GM23338 (cell line): ENCODE measurements around the gene RNF182. TPM values are rescaled to one million over a fixed set of nuclear protein-coding genes. Genes with fewer than 3 reads are reported as not detected.

Experiments used
- ATAC-seq: fragments of 200-7000 bp; cut with Tn5 transposase; 3 replicates; pipeline ENCODE4 v1.9.1; 2020
- DNase-seq: peaks from one replicate; pipeline ENCODE4 v3.0.0-alpha.2; 2015; ENCODE audit warnings: low spot score
- H2AFZ ChIP-seq: fragments of 200-600 bp; sonication (generic); 2 replicates; pipeline ENCODE4 v1.8.0; 2016; ENCODE audit warnings: antibody characterized with exemption, mild to moderate bottlenecking, moderate library complexity
- H3F3A ChIP-seq: fragments of 200-600 bp; sonication (generic); replicated peaks from 2 replicates; pipeline ENCODE4 v1.8.0; 2017; ENCODE audit warnings: antibody characterized with exemption, mixed run types, low read depth
- H3K27ac ChIP-seq: fragments of 200-600 bp; sonication (generic); 2 replicates; pipeline ENCODE4 v1.6.1; 2016; ENCODE audit warnings: low read depth
- H3K27me3 ChIP-seq: fragments of 200-600 bp; sonication (generic); 2 replicates; pipeline ENCODE4 v1.8.0; 2016; ENCODE audit warnings: mild to moderate bottlenecking, mixed run types, moderate library complexity; ENCODE audit not compliant: insufficient read depth
- H3K36me3 ChIP-seq: fragments of 200-600 bp; sonication (generic); 2 replicates; pipeline ENCODE4 v1.8.0; 2016; ENCODE audit warnings: mild to moderate bottlenecking; ENCODE audit not compliant: insufficient read depth
- H3K4me1 ChIP-seq: fragments of 200-600 bp; sonication (generic); 2 replicates; pipeline ENCODE4 v1.8.0; 2016; ENCODE audit warnings: mild to moderate bottlenecking, moderate library complexity; ENCODE audit not compliant: insufficient read depth
- H3K4me2 ChIP-seq: fragments of 200-600 bp; sonication (generic); 2 replicates; pipeline ENCODE4 v1.7.1; 2017; ENCODE audit warnings: mixed run types
- H3K4me3 ChIP-seq: fragments of 200-600 bp; sonication (generic); 2 replicates; pipeline ENCODE4 v1.6.1; 2016; ENCODE audit warnings: mixed run types
- H3K79me2 ChIP-seq: fragments of 200-600 bp; sonication (generic); replicated peaks from 2 replicates; pipeline ENCODE4 v1.8.0; 2017; ENCODE audit warnings: mild to moderate bottlenecking; ENCODE audit not compliant: insufficient read depth
- H3K9me2 ChIP-seq: fragments of 200-600 bp; sonication (generic); 2 replicates; pipeline ENCODE4 v1.8.0; 2017; ENCODE audit not compliant: insufficient read depth
- H4K20me1 ChIP-seq: fragments of 200-600 bp; sonication (generic); replicated peaks from 2 replicates; pipeline ENCODE4 v1.8.0; 2017; ENCODE audit warnings: mild to moderate bottlenecking; ENCODE audit not compliant: insufficient read depth
- H3K27ac Mint-ChIP-seq: 2 replicates; pipeline ENCODE4 v1.8.0; 2020; ENCODE audit warnings: inconsistent platforms, mild to moderate bottlenecking, moderate library complexity, mixed read lengths
- H3K27me3 Mint-ChIP-seq: 3 replicates; pipeline ENCODE4 v1.8.0; 2022; ENCODE audit warnings: low read depth, mild to moderate bottlenecking, moderate library complexity, mixed read lengths, inconsistent platforms; ENCODE audit not compliant: insufficient read depth, poor library complexity
- H3K36me3 Mint-ChIP-seq: 3 replicates; pipeline ENCODE4 v1.8.0; 2021; ENCODE audit warnings: low read depth, mild to moderate bottlenecking, inconsistent platforms, moderate library complexity, mixed read lengths
- H3K4me1 Mint-ChIP-seq: 3 replicates; pipeline ENCODE4 v1.8.0; 2020; ENCODE audit warnings: mild to moderate bottlenecking, inconsistent platforms, mixed read lengths
- H3K4me3 Mint-ChIP-seq: 3 replicates; pipeline ENCODE4 v1.8.0; 2021; ENCODE audit warnings: moderate library complexity, mild to moderate bottlenecking, inconsistent platforms, mixed read lengths
- H3K9me3 Mint-ChIP-seq: 3 replicates; pipeline ENCODE4 v1.8.0; 2020; ENCODE audit warnings: moderate library complexity, mild to moderate bottlenecking, inconsistent platforms, mixed read lengths
- CREB1 ChIP-seq: fragments of 250-450 bp; sonication (Bioruptor Pico); IDR thresholded peaks from 2 replicates; pipeline ENCODE4 v1.5.0; 2020; ENCODE audit warnings: low read depth, mild to moderate bottlenecking, moderate library complexity
- CTCF ChIP-seq, 2 experiments: fragments of 200-600 bp in 1 of 2; sonication (generic) in 1 of 2; conservative IDR thresholded peaks; 2 replicates each; pipeline versions ENCODE4 v1.5.1 to v1.6.1; 2016 to 2017; ENCODE audit warnings: antibody characterized with exemption in 2 of 2, low read depth in 2 of 2, mild to moderate bottlenecking in 2 of 2, moderate library complexity in 1 of 2
- ETS1 ChIP-seq: IDR thresholded peaks from 2 replicates; pipeline ENCODE4 v1.6.1; 2016; ENCODE audit warnings: antibody characterized with exemption
- EZH2 ChIP-seq: fragments of 200-600 bp; sonication (generic); IDR thresholded peaks from one replicate; pipeline ENCODE4 v1.8.0; 2017; ENCODE audit warnings: antibody characterized with exemption, mild to moderate bottlenecking, low read depth; ENCODE audit not compliant: unreplicated experiment
- EZH2phosphoT487 ChIP-seq: fragments of 200-600 bp; sonication (generic); IDR thresholded peaks from one replicate; pipeline ENCODE4 v1.8.1; 2018; ENCODE audit warnings: antibody characterized with exemption; ENCODE audit not compliant: unreplicated experiment
- JUNB ChIP-seq: IDR thresholded peaks from one replicate; pipeline ENCODE4 v1.6.1; 2016; ENCODE audit warnings: antibody characterized with exemption; ENCODE audit not compliant: unreplicated experiment
- NANOG ChIP-seq: IDR thresholded peaks from 2 replicates; pipeline ENCODE4 v1.6.1; 2016; ENCODE audit warnings: antibody characterized with exemption, borderline replicate concordance
- POLR2AphosphoS5 ChIP-seq: IDR thresholded peaks from 2 replicates; pipeline ENCODE4 v1.6.1; 2016; ENCODE audit warnings: antibody characterized with exemption, low read depth
- STAT1 ChIP-seq: IDR thresholded peaks from one replicate; pipeline ENCODE4 v1.6.1; 2016; ENCODE audit warnings: antibody characterized with exemption; ENCODE audit not compliant: unreplicated experiment
- ZNF114 ChIP-seq: fragments of 250-450 bp; sonication (Bioruptor Pico); IDR thresholded peaks from 2 replicates; pipeline ENCODE4 v1.5.0; 2020; ENCODE audit warnings: mild to moderate bottlenecking, moderate library complexity
- ZNF331 ChIP-seq: fragments of 250-450 bp; sonication (Bioruptor Pico); IDR thresholded peaks from 2 replicates; pipeline ENCODE4 v1.5.0; 2020; ENCODE audit warnings: low read depth, mild to moderate bottlenecking, moderate library complexity
- polyA plus RNA-seq: library from polyadenylated mRNA; unstranded; fragments of >200 nt; fragmentation: Nextera tagmentation; extraction: Ambion mirVana; gene quantifications from 2 replicates; pipeline ENCODE4 v1.2.1, GENCODE V29; 2016
- total RNA-seq: library from RNA; depleted of rRNA; stranded (reverse); fragments of >200 nt; shearing (Covaris generic); gene quantifications from 2 replicates; pipeline ENCODE4 v1.2.3, GENCODE V29; 2014
- TF ChIP-seq, protein P1 (sequence below): fragments of 250-450 bp; sonication (Bioruptor Pico); IDR thresholded peaks from 2 replicates; pipeline ENCODE4 v1.5.0; 2020; ENCODE audit warnings: mild to moderate bottlenecking, moderate library complexity
- TF ChIP-seq, protein P2 (sequence below): IDR thresholded peaks from one replicate; pipeline ENCODE4 v1.6.1; 2018; ENCODE audit warnings: antibody characterized with exemption; ENCODE audit not compliant: unreplicated experiment

The RNF182 gene
- total and polyA plus RNA-seq, 2 experiments from 2014 or later, result 3.2 to 9.8 TPM

DNA sequence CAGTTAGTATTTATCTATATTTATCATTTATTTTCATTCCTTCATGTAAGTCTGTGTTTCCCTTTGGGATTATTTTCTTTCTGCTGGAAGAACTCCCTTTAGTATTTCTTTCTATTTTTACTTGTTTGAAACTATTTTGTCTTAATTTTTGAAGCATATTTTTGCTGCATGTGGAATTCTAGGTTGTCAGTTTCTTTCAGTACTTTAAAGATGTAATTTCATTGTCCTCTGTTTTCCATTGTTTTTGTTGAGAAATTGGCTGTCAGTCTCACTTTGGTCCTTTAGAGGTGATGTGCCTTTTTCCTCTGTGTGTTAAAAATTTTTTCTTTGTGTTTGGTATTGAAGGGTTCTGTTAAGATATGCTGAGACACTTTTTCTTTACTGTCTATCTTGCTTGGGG, 17.1 kb downstream of the RNF182 start:
- H3K27me3 Mint-ChIP-seq, result no peaks in the 10 kb centered on the region
- H3K27ac Mint-ChIP-seq, result no peak overlapping the region

More for the DNA sequence above, 17.1 kb downstream of the RNF182 start:
- no peak overlapping the region for H2AFZ ChIP-seq
- Mint-ChIP-seq H3K4me3 (no peak overlapping the region), H3K36me3 (peaks cover 19% of the 10 kb centered on the region), H3K4me1 (peaks cover 11% of the 10 kb centered on the region), H3K9me3 (peaks cover 20% of the 10 kb centered on the region)
- H3K4me2 ChIP-seq, result no peak overlapping the region
- DNase-seq (no peak), ATAC-seq (no peak)
- H3K27ac ChIP-seq, result no peak overlapping the region
- no peak overlapping the region for H3K4me3 ChIP-seq
- peaks cover 6% of the 10 kb centered on the region; the same call in 1 of the 2 replicates for H3K79me2 ChIP-seq
- no peaks in the 10 kb centered on the region for H4K20me1 ChIP-seq
- no peaks in the 10 kb centered on the region for H3K9me2 ChIP-seq
- TF ChIP-seq, protein P1, sequence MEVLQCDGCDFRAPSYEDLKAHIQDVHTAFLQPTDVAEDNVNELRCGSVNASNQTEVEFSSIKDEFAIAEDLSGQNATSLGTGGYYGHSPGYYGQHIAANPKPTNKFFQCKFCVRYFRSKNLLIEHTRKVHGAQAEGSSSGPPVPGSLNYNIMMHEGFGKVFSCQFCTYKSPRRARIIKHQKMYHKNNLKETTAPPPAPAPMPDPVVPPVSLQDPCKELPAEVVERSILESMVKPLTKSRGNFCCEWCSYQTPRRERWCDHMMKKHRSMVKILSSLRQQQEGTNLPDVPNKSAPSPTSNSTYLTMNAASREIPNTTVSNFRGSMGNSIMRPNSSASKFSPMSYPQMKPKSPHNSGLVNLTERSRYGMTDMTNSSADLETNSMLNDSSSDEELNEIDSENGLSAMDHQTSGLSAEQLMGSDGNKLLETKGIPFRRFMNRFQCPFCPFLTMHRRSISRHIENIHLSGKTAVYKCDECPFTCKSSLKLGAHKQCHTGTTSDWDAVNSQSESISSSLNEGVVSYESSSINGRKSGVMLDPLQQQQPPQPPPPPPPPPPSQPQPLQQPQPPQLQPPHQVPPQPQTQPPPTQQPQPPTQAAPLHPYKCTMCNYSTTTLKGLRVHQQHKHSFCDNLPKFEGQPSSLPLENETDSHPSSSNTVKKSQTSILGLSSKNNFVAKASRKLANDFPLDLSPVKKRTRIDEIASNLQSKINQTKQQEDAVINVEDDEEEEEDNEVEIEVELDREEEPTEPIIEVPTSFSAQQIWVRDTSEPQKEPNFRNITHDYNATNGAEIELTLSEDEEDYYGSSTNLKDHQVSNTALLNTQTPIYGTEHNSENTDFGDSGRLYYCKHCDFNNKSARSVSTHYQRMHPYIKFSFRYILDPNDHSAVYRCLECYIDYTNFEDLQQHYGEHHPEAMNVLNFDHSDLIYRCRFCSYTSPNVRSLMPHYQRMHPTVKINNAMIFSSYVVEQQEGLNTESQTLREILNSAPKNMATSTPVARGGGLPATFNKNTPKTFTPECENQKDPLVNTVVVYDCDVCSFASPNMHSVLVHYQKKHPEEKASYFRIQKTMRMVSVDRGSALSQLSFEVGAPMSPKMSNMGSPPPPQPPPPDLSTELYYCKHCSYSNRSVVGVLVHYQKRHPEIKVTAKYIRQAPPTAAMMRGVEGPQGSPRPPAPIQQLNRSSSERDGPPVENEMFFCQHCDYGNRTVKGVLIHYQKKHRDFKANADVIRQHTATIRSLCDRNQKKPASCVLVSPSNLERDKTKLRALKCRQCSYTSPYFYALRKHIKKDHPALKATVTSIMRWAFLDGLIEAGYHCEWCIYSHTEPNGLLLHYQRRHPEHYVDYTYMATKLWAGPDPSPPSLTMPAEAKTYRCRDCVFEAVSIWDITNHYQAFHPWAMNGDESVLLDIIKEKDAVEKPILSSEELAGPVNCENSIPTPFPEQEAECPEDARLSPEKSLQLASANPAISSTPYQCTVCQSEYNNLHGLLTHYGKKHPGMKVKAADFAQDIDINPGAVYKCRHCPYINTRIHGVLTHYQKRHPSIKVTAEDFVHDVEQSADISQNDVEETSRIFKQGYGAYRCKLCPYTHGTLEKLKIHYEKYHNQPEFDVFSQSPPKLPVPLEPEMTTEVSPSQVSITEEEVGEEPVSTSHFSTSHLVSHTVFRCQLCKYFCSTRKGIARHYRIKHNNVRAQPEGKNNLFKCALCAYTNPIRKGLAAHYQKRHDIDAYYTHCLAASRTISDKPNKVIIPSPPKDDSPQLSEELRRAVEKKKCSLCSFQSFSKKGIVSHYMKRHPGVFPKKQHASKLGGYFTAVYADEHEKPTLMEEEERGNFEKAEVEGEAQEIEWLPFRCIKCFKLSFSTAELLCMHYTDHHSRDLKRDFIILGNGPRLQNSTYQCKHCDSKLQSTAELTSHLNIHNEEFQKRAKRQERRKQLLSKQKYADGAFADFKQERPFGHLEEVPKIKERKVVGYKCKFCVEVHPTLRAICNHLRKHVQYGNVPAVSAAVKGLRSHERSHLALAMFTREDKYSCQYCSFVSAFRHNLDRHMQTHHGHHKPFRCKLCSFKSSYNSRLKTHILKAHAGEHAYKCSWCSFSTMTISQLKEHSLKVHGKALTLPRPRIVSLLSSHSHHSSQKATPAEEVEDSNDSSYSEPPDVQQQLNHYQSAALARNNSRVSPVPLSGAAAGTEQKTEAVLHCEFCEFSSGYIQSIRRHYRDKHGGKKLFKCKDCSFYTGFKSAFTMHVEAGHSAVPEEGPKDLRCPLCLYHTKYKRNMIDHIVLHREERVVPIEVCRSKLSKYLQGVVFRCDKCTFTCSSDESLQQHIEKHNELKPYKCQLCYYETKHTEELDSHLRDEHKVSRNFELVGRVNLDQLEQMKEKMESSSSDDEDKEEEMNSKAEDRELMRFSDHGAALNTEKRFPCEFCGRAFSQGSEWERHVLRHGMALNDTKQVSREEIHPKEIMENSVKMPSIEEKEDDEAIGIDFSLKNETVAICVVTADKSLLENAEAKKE (CRISPR knock-in tag), result no peak
- no peak for TF ChIP-seq STAT1
- no peak for TF ChIP-seq EZH2
- no peak for TF ChIP-seq NANOG
- no peak for TF ChIP-seq JUNB
- TF ChIP-seq POLR2AphosphoS5, result no peak
- no peak for TF ChIP-seq ETS1
- no peak for TF ChIP-seq ZNF114 (CRISPR knock-in tag)
- TF ChIP-seq EZH2phosphoT487, result no peak
- TF ChIP-seq ZNF331, result no peak
- TF ChIP-seq, protein P2, sequence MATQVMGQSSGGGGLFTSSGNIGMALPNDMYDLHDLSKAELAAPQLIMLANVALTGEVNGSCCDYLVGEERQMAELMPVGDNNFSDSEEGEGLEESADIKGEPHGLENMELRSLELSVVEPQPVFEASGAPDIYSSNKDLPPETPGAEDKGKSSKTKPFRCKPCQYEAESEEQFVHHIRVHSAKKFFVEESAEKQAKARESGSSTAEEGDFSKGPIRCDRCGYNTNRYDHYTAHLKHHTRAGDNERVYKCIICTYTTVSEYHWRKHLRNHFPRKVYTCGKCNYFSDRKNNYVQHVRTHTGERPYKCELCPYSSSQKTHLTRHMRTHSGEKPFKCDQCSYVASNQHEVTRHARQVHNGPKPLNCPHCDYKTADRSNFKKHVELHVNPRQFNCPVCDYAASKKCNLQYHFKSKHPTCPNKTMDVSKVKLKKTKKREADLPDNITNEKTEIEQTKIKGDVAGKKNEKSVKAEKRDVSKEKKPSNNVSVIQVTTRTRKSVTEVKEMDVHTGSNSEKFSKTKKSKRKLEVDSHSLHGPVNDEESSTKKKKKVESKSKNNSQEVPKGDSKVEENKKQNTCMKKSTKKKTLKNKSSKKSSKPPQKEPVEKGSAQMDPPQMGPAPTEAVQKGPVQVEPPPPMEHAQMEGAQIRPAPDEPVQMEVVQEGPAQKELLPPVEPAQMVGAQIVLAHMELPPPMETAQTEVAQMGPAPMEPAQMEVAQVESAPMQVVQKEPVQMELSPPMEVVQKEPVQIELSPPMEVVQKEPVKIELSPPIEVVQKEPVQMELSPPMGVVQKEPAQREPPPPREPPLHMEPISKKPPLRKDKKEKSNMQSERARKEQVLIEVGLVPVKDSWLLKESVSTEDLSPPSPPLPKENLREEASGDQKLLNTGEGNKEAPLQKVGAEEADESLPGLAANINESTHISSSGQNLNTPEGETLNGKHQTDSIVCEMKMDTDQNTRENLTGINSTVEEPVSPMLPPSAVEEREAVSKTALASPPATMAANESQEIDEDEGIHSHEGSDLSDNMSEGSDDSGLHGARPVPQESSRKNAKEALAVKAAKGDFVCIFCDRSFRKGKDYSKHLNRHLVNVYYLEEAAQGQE, result no peak
- no peak for TF ChIP-seq CTCF (conservative IDR thresholded peaks at IDR 0.05; ENCODE audit: low read depth in 2 of 2)
- no peak for TF ChIP-seq CREB1 (CRISPR knock-in tag)
- H3K27me3 ChIP-seq, result no peaks in the 10 kb centered on the region
- no peaks in the 10 kb centered on the region for H3K4me1 ChIP-seq
- H3K36me3 ChIP-seq, result peaks cover 3% of the 10 kb centered on the region; the same call in 1 of the 2 replicates
- no peaks in the 10 kb centered on the region for H3F3A ChIP-seq
